Panc1 (cell line): ENCODE data around the gene GRB7. TPM values are rescaled to one million over a fixed set of nuclear protein-coding genes. Genes with fewer than 3 reads are reported as not detected.

Experiments used
- ATAC-seq: fragments of 200-7000 bp; cut with Tn5 transposase; 2 replicates; pipeline ENCODE4 v1.9.1; 2020; ENCODE audit warnings: mild to moderate bottlenecking, moderate library complexity
- BruUV-seq: library from RNA; stranded (reverse); fragments of 400-500 nt; replicated peaks from 2 replicates; lab custom pipeline; 2021; lab: Mats Ljungman, UMichigan
- CTCF ChIA-PET: fragments of 300-600 bp; sonication (Branson Sonifier 250); formaldehyde crosslinking; loops from one replicate; lab custom pipeline; 2022; ENCODE audit warnings: antibody characterized with exemption; lab: Charles Lee
- POLR2A ChIA-PET: fragments of 300-600 bp; sonication (Branson Sonifier 250); formaldehyde crosslinking; loops from one replicate; lab custom pipeline; 2022; ENCODE audit warnings: antibody characterized with exemption; lab: Charles Lee
- DNase-seq: peaks from one replicate; pipeline ENCODE4 v3.0.0-alpha.2; 2010; ENCODE audit warnings: low read depth, low spot score
- H3K27ac ChIP-seq: 2 replicates; pipeline ENCODE4 v1.5.1; 2011; ENCODE audit warnings: mild to moderate bottlenecking, low read length, inconsistent platforms
- H3K27me3 ChIP-seq: fragments of 200-500 bp; sonication (Bioruptor generic); 2 replicates; pipeline ENCODE4 v1.6.0; 2014; ENCODE audit warnings: low read length, inconsistent platforms; ENCODE audit not compliant: control insufficient read depth, insufficient read depth
- H3K36me3 ChIP-seq: fragments of 200-500 bp; sonication (Bioruptor generic); 2 replicates; pipeline ENCODE4 v1.5.1; 2014; ENCODE audit warnings: inconsistent platforms, mild to moderate bottlenecking, low read length, moderate library complexity; ENCODE audit not compliant: control insufficient read depth, insufficient read depth
- H3K4me1 ChIP-seq: 2 replicates; pipeline ENCODE4 v1.5.1; 2011; ENCODE audit warnings: inconsistent platforms, mild to moderate bottlenecking, low read length, moderate library complexity; ENCODE audit not compliant: control insufficient read depth, insufficient read depth
- H3K4me3 ChIP-seq, 2 experiments: 2 replicates each; pipeline ENCODE4 v1.5.1; 2011 to 2012; ENCODE audit warnings: low read depth in 2 of 2, low read length in 2 of 2, mild to moderate bottlenecking in 2 of 2, inconsistent platforms in 1 of 2, moderate library complexity in 1 of 2
- H3K9me3 ChIP-seq: fragments of 200-500 bp; sonication (Bioruptor generic); 2 replicates; pipeline ENCODE4 v1.5.1; 2014; ENCODE audit warnings: low read depth, mild to moderate bottlenecking, inconsistent platforms, low read length, moderate library complexity; ENCODE audit not compliant: control insufficient read depth, insufficient read depth
- CTCF ChIP-seq: fragments of 450-650 bp; IDR thresholded peaks from 2 replicates; pipeline ENCODE4 v1.5.1; 2017; ENCODE audit warnings: mild to moderate bottlenecking
- POLR2AphosphoS5 ChIP-seq: IDR thresholded peaks from 2 replicates; pipeline ENCODE4 v1.6.1; 2012; ENCODE audit warnings: mild to moderate bottlenecking, low read depth, low read length, moderate library complexity
- REST ChIP-seq, 2 experiments: IDR thresholded peaks; 2 replicates each; pipeline ENCODE4 v1.6.1; 2011 to 2012; ENCODE audit warnings: low read depth in 2 of 2, control low read depth in 1 of 2, low read length in 1 of 2, mild to moderate bottlenecking in 1 of 2, moderate library complexity in 1 of 2; ENCODE audit not compliant: insufficient read depth in 1 of 2
- SIN3A ChIP-seq: IDR thresholded peaks from 2 replicates; pipeline ENCODE4 v1.6.1; 2012; ENCODE audit warnings: low read depth, mild to moderate bottlenecking, low read length, moderate library complexity, borderline replicate concordance; ENCODE audit not compliant: insufficient read depth
- TCF7L2 ChIP-seq: IDR thresholded peaks from 2 replicates; pipeline ENCODE4 v1.6.1; 2011; ENCODE audit warnings: mild to moderate bottlenecking, low read depth, low read length, inconsistent platforms
- in situ Hi-C: cut with HindIII; loops from 2 replicates; pipeline ENCODE4 v1.10.0; 2016; ENCODE audit warnings: low sequenced_read_pairs, low pct_unique_long_range_greater_than_20kb
- intact Hi-C: fragments of 100-400 bp; cut with micrococcal nuclease; formaldehyde crosslinking; loops from one replicate; pipeline ENCODE4 v1.10.0; 2022; ENCODE audit not compliant: unreplicated experiment
- total RNA-seq: library from RNA; stranded (reverse); gene quantifications from one replicate; pipeline ENCODE4 v1.2.1, GENCODE V29; 2021; ENCODE audit not compliant: unreplicated experiment

Gene GRB7
- total RNA-seq, 1 experiment from 2014 or later = 2.8 TPM

- ChIA-PET POLR2A (no interaction called here), CTCF (no interaction called here)
- Histone ChIP-seq H3K27me3 (no peaks in the 10 kb centered on the region), H3K9me3 (no peaks in the 10 kb centered on the region), H3K4me3 (no peak overlapping the region), H3K27ac (no peak overlapping the region), H3K36me3 (no peaks in the 10 kb centered on the region), H3K4me1 (no peaks in the 10 kb centered on the region)
- TF ChIP-seq SIN3A (no peak), TCF7L2 (no peak), REST (IDR thresholded peaks at IDR 0.05; ENCODE audit: insufficient read depth in 1 of 2, low read depth in 2 of 2, low read length in 1 of 2) (no peak), POLR2AphosphoS5 (no peak), CTCF (no peak)
- in situ Hi-C loops = no loop called here
- BruUV-seq = no TSS peak
- DNase-seq (no peak), ATAC-seq (no peak)
- intact Hi-C loops = no loop called here
Observed at GRCh38 chr17:39716073-39716818, 21.5 kb upstream of the GRB7 start.

GRCh38 chr17:39716879-39717536, 20.7 kb upstream of the GRB7 start:
- Histone ChIP-seq H3K9me3 (no peaks in the 10 kb centered on the region), H3K36me3 (no peaks in the 10 kb centered on the region), H3K4me1 (no peaks in the 10 kb centered on the region), H3K4me3 (no peak overlapping the region), H3K27me3 (no peaks in the 10 kb centered on the region), H3K27ac (no peak overlapping the region)
- ATAC-seq (peak; percentile 45; the same call in 1 of the 2 replicates), DNase-seq (no peak)
- ChIA-PET POLR2A (no interaction called here), CTCF (no interaction called here)
- in situ Hi-C loops = no loop called here
- BruUV-seq = no TSS peak
- intact Hi-C loops = no loop called here
- TF ChIP-seq SIN3A = no peak

GRCh38 chr17:39717660-39718059, 20.1 kb upstream of the GRB7 start:
- Histone ChIP-seq H3K27me3 (no peaks in the 10 kb centered on the region), H3K4me3 (no peak overlapping the region), H3K4me1 (no peaks in the 10 kb centered on the region), H3K27ac (no peak overlapping the region), H3K36me3 (no peaks in the 10 kb centered on the region), H3K9me3 (no peaks in the 10 kb centered on the region)
- DNase-seq (no peak), ATAC-seq (no peak)
- ChIA-PET CTCF (no interaction called here), POLR2A (no interaction called here)
- TF ChIP-seq POLR2AphosphoS5 (no peak), TCF7L2 (no peak), CTCF (no peak), REST (IDR thresholded peaks at IDR 0.05; ENCODE audit: insufficient read depth in 1 of 2, low read depth in 2 of 2, low read length in 1 of 2) (no peak)
- in situ Hi-C loops = no loop called here
- no TSS peak for BruUV-seq
- intact Hi-C loops = no loop called here
